T-helper 1 cell treated with Interleukin-12 subunit alpha and Interleukin-12 subunit beta and Interleukin-4 antibody, amounts not matched to agents 30 ng/mL and 1 ng/mL, for 36 hours (primary cell): ENCODE results near the gene LY86. TPM values are rescaled to one million over a fixed set of nuclear protein-coding genes. Genes with fewer than 3 reads are reported as not detected.

Experiments
- intact Hi-C: fragments of 100-400 bp; cut with micrococcal nuclease; formaldehyde crosslinking; loops from one replicate; pipeline ENCODE4 v1.15.1; 2024
- total RNA-seq: library from RNA; stranded (reverse); gene quantifications from 2 replicates; pipeline ENCODE4 v1.2.3, GENCODE V29; 2022

LY86 gene
- 5.5 and 5.8 TPM in 2 replicates for total RNA-seq

- intact Hi-C loops: loop anchor here (1.0 to 5.0 kb wide), 4 partner anchors 22 to 799 kb away; partner anchors contain the start of genes CAGE1 and RIOK1
Observed at GRCh38 chr6:6588064-6588923, at the start of gene LY86. Gene LY86 (plus strand): TSS chr6:6588720. CDS start chr6:6588735, 15 bp downstream.

GRCh38 chr6:6539036-6539435 lies 49.5 kb upstream of the LY86 start:
- intact Hi-C loops: no loop called here

GRCh38 chr6:6542357-6542756 lies 46.2 kb upstream of the LY86 start:
- intact Hi-C loops: no loop called here

- intact Hi-C loops: no loop called here
Observed at GRCh38 chr6:6543181-6543879, 45.2 kb upstream of the LY86 start.

- intact Hi-C loops: loop anchor here (2.0 to 5.0 kb wide), 5 partner anchors 78 to 1123 kb away; no protein-coding TSS in a partner anchor
Observed at GRCh38 chr6:6545616-6546317, 42.8 kb upstream of the LY86 start.

- intact Hi-C loops: loop anchor here (1.0 to 5.0 kb wide), 9 partner anchors 31 to 1124 kb away; no protein-coding TSS in a partner anchor
Observed at GRCh38 chr6:6546318-6547109, 42.0 kb upstream of the LY86 start.

- intact Hi-C loops: loop anchor here (1.0 to 5.0 kb wide), 9 partner anchors 32 to 1124 kb away; no protein-coding TSS in a partner anchor
Observed at GRCh38 chr6:6547110-6547879, 41.2 kb upstream of the LY86 start.

GRCh38 chr6:6556161-6556737 lies 32.3 kb upstream of the LY86 start:
- intact Hi-C loops: loop anchor here (2.0 to 5.0 kb wide), 3 partner anchors 33 to 1061 kb away; partner anchors contain the start of gene LY86

GRCh38 chr6:6556738-6557503 lies 31.6 kb upstream of the LY86 start:
- intact Hi-C loops: loop anchor here (1.0 to 5.0 kb wide), 7 partner anchors 32 to 1060 kb away; partner anchors contain the start of gene LY86

GRCh38 chr6:6557504-6557839 lies 31.0 kb upstream of the LY86 start:
- intact Hi-C loops: loop anchor here (1.0 to 5.0 kb wide), 7 partner anchors 31 to 1060 kb away; partner anchors contain the start of gene LY86

GRCh38 chr6:6557886-6558285 lies 30.6 kb upstream of the LY86 start:
- intact Hi-C loops: loop anchor here (1.0 to 5.0 kb wide), 7 partner anchors 31 to 1059 kb away; partner anchors contain the start of gene LY86

- intact Hi-C loops: loop anchor here (5.0 kb wide), 1 partner anchor 1057 kb away; no protein-coding TSS in a partner anchor
Observed at GRCh38 chr6:6559994-6560570, 28.4 kb upstream of the LY86 start.

- intact Hi-C loops: no loop called here
Observed at GRCh38 chr6:6560909-6561308, 27.6 kb upstream of the LY86 start.

- intact Hi-C loops: no loop called here
Observed at GRCh38 chr6:6564154-6564553, 24.4 kb upstream of the LY86 start.

- intact Hi-C loops: no loop called here
Observed at GRCh38 chr6:6565069-6565468, 23.5 kb upstream of the LY86 start.

GRCh38 chr6:6565488-6565887 lies 23.0 kb upstream of the LY86 start:
- intact Hi-C loops: no loop called here

- intact Hi-C loops: no loop called here
Observed at GRCh38 chr6:6566766-6567165, 21.8 kb upstream of the LY86 start.
